Uterus (tissue), 2 donors: ENCODE measurements around the gene EXTL2.

Experiments used
- CTCF ChIP-seq, 4 experiments: fragments of 200-600 bp in 2 of 4; fragments of 450-650 bp in 2 of 4; sonication (generic) in 2 of 4; IDR thresholded peaks; one replicate each; pipeline ENCODE4 v1.5.1; 2016 to 2019; ENCODE audit warnings: antibody characterized with exemption in 4 of 4, mild to moderate bottlenecking in 2 of 4, moderate library complexity in 1 of 4
- POLR2A ChIP-seq, 2 donors: fragments of 450-650 bp; IDR thresholded peaks; one replicate each; pipeline ENCODE4 v1.6.1; 2016; ENCODE audit warnings: antibody characterized with exemption in 2 of 2, mild to moderate bottlenecking in 1 of 2, moderate library complexity in 1 of 2

GRCh38 chr1:100931716-100932115 lies 37.1 kb upstream of the EXTL2 start:
- TF ChIP-seq CTCF (IDR thresholded peaks at IDR 0.05) (no peak), POLR2A (IDR thresholded peaks at IDR 0.05) (no peak)
